Pulmonary artery endothelial cell (primary cell): ENCODE data around the gene HPN. TPM values are rescaled to one million over a fixed set of nuclear protein-coding genes. Genes with fewer than 3 reads are reported as not detected.
"Not testable (repeated sequence)": the region's sequence is repeated elsewhere in the genome, so short reads cannot be mapped to it uniquely, and the experiment has no call there.

Source experiments
- DNase-seq: peaks from one replicate; pipeline ENCODE4 v3.0.0-alpha.2; 2011; ENCODE audit warnings: low read depth, low spot score
- total RNA-seq: library from RNA; depleted of rRNA; stranded (reverse); fragments of >200 nt; gene quantifications from 2 replicates; pipeline ENCODE4 v1.2.3, GENCODE V29; 2014

Gene HPN
- total RNA-seq, result 0.04 TPM in 1 of 2 replicates, not detected in the other

GRCh38 chr19:35041548-35042055 lies at the start of gene HPN:
TSS of gene HPN (plus strand) at chr19:35041721. CDS start at chr19:35042507, 786 bp downstream.
- no peak for DNase-seq

GRCh38 chr19:34992582-34992981 lies 48.9 kb upstream of the HPN start:
- not testable (repeated sequence) for DNase-seq

- DNase-seq, result no peak
Measured at GRCh38 chr19:34994286-34994642, 47.3 kb upstream of the HPN start.

GRCh38 chr19:34994643-34995541 lies 46.6 kb upstream of the HPN start:
- peak; percentile 52 for DNase-seq

- no peak for DNase-seq
Measured at GRCh38 chr19:34995551-34995950, 46.0 kb upstream of the HPN start.

- no peak for DNase-seq
Measured at GRCh38 chr19:34997071-34997617, 44.4 kb upstream of the HPN start.

GRCh38 chr19:34998224-34998623 lies 43.3 kb upstream of the HPN start:
- DNase-seq, result not testable (repeated sequence)

- DNase-seq, result no peak
Measured at GRCh38 chr19:34998777-34999497, 42.6 kb upstream of the HPN start.

GRCh38 chr19:34999498-35000337 lies 41.8 kb upstream of the HPN start, which contains the start of gene GRAMD1A:
TSS of gene GRAMD1A (plus strand) at chr19:35000323. CDS start at chr19:35000479, 156 bp downstream.
- peak; percentile 69 for DNase-seq

GRCh38 chr19:35000338-35000646 lies 41.2 kb upstream of the HPN start:
- DNase-seq, result no peak

GRCh38 chr19:35000647-35001501 lies 40.6 kb upstream of the HPN start:
- DNase-seq, result no peak

GRCh38 chr19:35002037-35002535 lies 39.4 kb upstream of the HPN start:
- DNase-seq, result no peak

GRCh38 chr19:35004517-35005255 lies 36.8 kb upstream of the HPN start:
- DNase-seq, result no peak

GRCh38 chr19:35005256-35005977 lies 36.1 kb upstream of the HPN start:
- DNase-seq, result no peak

GRCh38 chr19:35006007-35006341 lies 35.5 kb upstream of the HPN start:
- DNase-seq, result not testable (repeated sequence)

- peak; percentile 58 for DNase-seq
Measured at GRCh38 chr19:35006342-35006998, 35.1 kb upstream of the HPN start.

GRCh38 chr19:35006999-35007365 lies 34.5 kb upstream of the HPN start:
- no peak for DNase-seq

- not testable (repeated sequence) for DNase-seq
Measured at GRCh38 chr19:35007427-35007826, 34.1 kb upstream of the HPN start.
